Fibroblast of mammary gland (primary cell): ENCODE results near the gene NR2C2.

Experiments used
- DNase-seq: peaks from one replicate; pipeline ENCODE4 v3.0.0-alpha.2; 2010; ENCODE audit warnings: low read depth
- H3K4me3 ChIP-seq: 2 replicates; pipeline ENCODE4 v1.5.1; 2011; ENCODE audit warnings: low read depth, mild to moderate bottlenecking, low read length, moderate library complexity; ENCODE audit not compliant: control insufficient read depth
- CTCF ChIP-seq: conservative IDR thresholded peaks from 2 replicates; pipeline ENCODE4 v1.5.1; 2011; ENCODE audit warnings: low read depth, low read length, inconsistent platforms; ENCODE audit not compliant: control insufficient read depth, insufficient read depth

Gene NR2C2

GRCh38 chr3:14929310-14930074, 17.9 kb upstream of the NR2C2 start:
- H3K4me3 ChIP-seq, result no peak overlapping the region
- no peak for DNase-seq
- no peak for TF ChIP-seq CTCF

- H3K4me3 ChIP-seq, result no peak overlapping the region
- no peak for TF ChIP-seq CTCF
- no peak for DNase-seq
Measured at GRCh38 chr3:14933820-14934425, 13.5 kb upstream of the NR2C2 start.

GRCh38 chr3:14935592-14936345, 11.6 kb upstream of the NR2C2 start:
- DNase-seq, result no peak
- no peak overlapping the region for H3K4me3 ChIP-seq
- no peak for TF ChIP-seq CTCF

GRCh38 chr3:14938954-14939353, 8.4 kb upstream of the NR2C2 start:
- no peak for TF ChIP-seq CTCF
- DNase-seq, result no peak

GRCh38 chr3:14941871-14942270, 5.5 kb upstream of the NR2C2 start:
- TF ChIP-seq CTCF, result no peak
- no peak overlapping the region for H3K4me3 ChIP-seq
- no peak for DNase-seq

More at GRCh38 chr3:14938954-14939353, 8.4 kb upstream of the NR2C2 start:
- H3K4me3 ChIP-seq, result no peak overlapping the region

- H3K4me3 ChIP-seq, result no peak overlapping the region
- DNase-seq, result no peak
- no peak for TF ChIP-seq CTCF
Measured at GRCh38 chr3:14943042-14943441, 4.3 kb upstream of the NR2C2 start.
